ENCODE measurements around the gene CUEDC1.
A peak's percentile ranks its signal among the peaks of the same experiment; 100 is the strongest.

Gene CUEDC1

GRCh38 chr17:57908278-57908677, 46.9 kb downstream of the CUEDC1 start:
- H3K4me1 ChIP-seq (ENCODE audit: insufficient read depth, low read length), result no peaks in the 10 kb centered on the region
- DNase-seq (no peak), ATAC-seq (ENCODE audit: insufficient read depth, low read depth) (no peak)
- no peaks in the 10 kb centered on the region for H4K20me1 ChIP-seq (ENCODE audit: insufficient read depth, low read length)
- TF ChIP-seq EZH2 (IDR thresholded peaks at IDR 0.05; ENCODE audit: borderline replicate concordance, low read depth, low read length, severe bottlenecking) (no peak), CTCF (IDR thresholded peaks at IDR 0.05; ENCODE audit: borderline replicate concordance, extremely low read depth, low read length, poor library complexity, severe bottlenecking) (no peak)
- no peak overlapping the region for H2AFZ ChIP-seq (ENCODE audit: low read depth, low read length)
- H3K4me3 ChIP-seq (ENCODE audit: low read depth in 1 of 2, low read length in 2 of 2), result no peak overlapping the region
- H3K36me3 ChIP-seq (ENCODE audit: insufficient read depth, low read length), result no peaks in the 10 kb centered on the region
- no peak overlapping the region for H3K9ac ChIP-seq (ENCODE audit: low read depth, low read length)
- H3K27me3 ChIP-seq (ENCODE audit: insufficient read depth, low read length, poor library complexity), result no peaks in the 10 kb centered on the region
- no peak overlapping the region for H3K27ac ChIP-seq (ENCODE audit: low read length)
- H3K9me3 ChIP-seq (ENCODE audit: insufficient read depth, low read length, severe bottlenecking), result no peaks in the 10 kb centered on the region
- H3K4me2 ChIP-seq (ENCODE audit: insufficient read depth, low read length), result no peak overlapping the region
- H3K79me2 ChIP-seq (ENCODE audit: insufficient read depth, low read length), result no peaks in the 10 kb centered on the region

- Histone ChIP-seq H3K4me1 (ENCODE audit: insufficient read depth, low read length) (no peaks in the 10 kb centered on the region), H3K4me3 (ENCODE audit: low read depth in 1 of 2, low read length in 2 of 2) (no peak overlapping the region), H2AFZ (ENCODE audit: low read depth, low read length) (no peak overlapping the region), H3K79me2 (ENCODE audit: insufficient read depth, low read length) (no peaks in the 10 kb centered on the region), H4K20me1 (ENCODE audit: insufficient read depth, low read length) (no peaks in the 10 kb centered on the region), H3K27me3 (ENCODE audit: insufficient read depth, low read length, poor library complexity) (no peaks in the 10 kb centered on the region), H3K4me2 (ENCODE audit: insufficient read depth, low read length) (no peak overlapping the region), H3K36me3 (ENCODE audit: insufficient read depth, low read length) (no peaks in the 10 kb centered on the region), H3K27ac (ENCODE audit: low read length) (no peak overlapping the region), H3K9ac (ENCODE audit: low read depth, low read length) (no peak overlapping the region), H3K9me3 (ENCODE audit: insufficient read depth, low read length, severe bottlenecking) (no peaks in the 10 kb centered on the region)
- ATAC-seq (ENCODE audit: insufficient read depth, low read depth), result no peak; the same call in 2 of the 3 replicates
- no peak for TF ChIP-seq EZH2 (IDR thresholded peaks at IDR 0.05; ENCODE audit: borderline replicate concordance, low read depth, low read length, severe bottlenecking)
- TF ChIP-seq CTCF (IDR thresholded peaks at IDR 0.05; ENCODE audit: borderline replicate concordance, extremely low read depth, low read length, poor library complexity, severe bottlenecking), result peak; percentile 20
- peak; percentile 9 for DNase-seq
Observed at GRCh38 chr17:57906910-57907309, 48.3 kb downstream of the CUEDC1 start.

- H3K4me1 ChIP-seq (ENCODE audit: insufficient read depth, low read length), result no peaks in the 10 kb centered on the region
- no peak for DNase-seq
- TF ChIP-seq CTCF (IDR thresholded peaks at IDR 0.05; ENCODE audit: borderline replicate concordance, extremely low read depth, low read length, poor library complexity, severe bottlenecking) (no peak), EZH2 (IDR thresholded peaks at IDR 0.05; ENCODE audit: borderline replicate concordance, low read depth, low read length, severe bottlenecking) (no peak)
Observed at GRCh38 chr17:57905875-57906455, 49.2 kb downstream of the CUEDC1 start.

More at GRCh38 chr17:57905875-57906455, 49.2 kb downstream of the CUEDC1 start:
- Histone ChIP-seq H3K4me3 (ENCODE audit: low read depth in 1 of 2, low read length in 2 of 2) (no peak overlapping the region), H3K9ac (ENCODE audit: low read depth, low read length) (no peak overlapping the region), H3K9me3 (ENCODE audit: insufficient read depth, low read length, severe bottlenecking) (no peaks in the 10 kb centered on the region), H3K4me2 (ENCODE audit: insufficient read depth, low read length) (no peak overlapping the region), H3K27me3 (ENCODE audit: insufficient read depth, low read length, poor library complexity) (no peaks in the 10 kb centered on the region), H3K79me2 (ENCODE audit: insufficient read depth, low read length) (no peaks in the 10 kb centered on the region), H4K20me1 (ENCODE audit: insufficient read depth, low read length) (no peaks in the 10 kb centered on the region), H2AFZ (ENCODE audit: low read depth, low read length) (no peak overlapping the region), H3K27ac (ENCODE audit: low read length) (no peak overlapping the region), H3K36me3 (ENCODE audit: insufficient read depth, low read length) (no peaks in the 10 kb centered on the region)
- no peak for ATAC-seq (ENCODE audit: insufficient read depth, low read depth)

Data from DND-41 (cell line).